Sigmoid colon (tissue), 4 donors: ENCODE measurements around the gene ZNF76.

Experiments used
- CTCF ChIP-seq, 4 experiments: fragments of 450-650 bp in 3 of 4; fragments of 200-600 bp in 1 of 4; IDR thresholded peaks; one replicate each; pipeline ENCODE4 v1.5.1; 2016 to 2019; ENCODE audit warnings: antibody characterized with exemption in 4 of 4, mild to moderate bottlenecking in 3 of 4, moderate library complexity in 2 of 4
- EP300 ChIP-seq, 4 donors: sonication (generic); formaldehyde crosslinking; IDR thresholded peaks; one replicate each; pipeline ENCODE4 v1.6.1; 2017; ENCODE audit warnings: antibody characterized with exemption in 4 of 4
- POLR2A ChIP-seq, 2 donors: fragments of 450-650 bp; IDR thresholded peaks; one replicate each; pipeline ENCODE4 v1.6.1; 2016; ENCODE audit warnings: antibody characterized with exemption in 2 of 2, mild to moderate bottlenecking in 2 of 2, moderate library complexity in 2 of 2
- POLR2AphosphoS5 ChIP-seq, 4 donors: sonication (generic); formaldehyde crosslinking; IDR thresholded peaks; one replicate each; pipeline ENCODE4 v1.6.1; 2017; ENCODE audit warnings: antibody characterized with exemption in 4 of 4

GRCh38 chr6:35292494-35292893 lies 33.0 kb downstream of the ZNF76 start:
- TF ChIP-seq CTCF (IDR thresholded peaks at IDR 0.05) (no peak), POLR2AphosphoS5 (IDR thresholded peaks at IDR 0.05) (no peak), EP300 (IDR thresholded peaks at IDR 0.05) (no peak), POLR2A (IDR thresholded peaks at IDR 0.05) (no peak)
